ENCODE results near the gene MIOS. TPM values are rescaled to one million over a fixed set of nuclear protein-coding genes. Genes with fewer than 3 reads are reported as not detected.

The MIOS gene
- total RNA-seq, 1 donor = 46.6 TPM

DNA sequence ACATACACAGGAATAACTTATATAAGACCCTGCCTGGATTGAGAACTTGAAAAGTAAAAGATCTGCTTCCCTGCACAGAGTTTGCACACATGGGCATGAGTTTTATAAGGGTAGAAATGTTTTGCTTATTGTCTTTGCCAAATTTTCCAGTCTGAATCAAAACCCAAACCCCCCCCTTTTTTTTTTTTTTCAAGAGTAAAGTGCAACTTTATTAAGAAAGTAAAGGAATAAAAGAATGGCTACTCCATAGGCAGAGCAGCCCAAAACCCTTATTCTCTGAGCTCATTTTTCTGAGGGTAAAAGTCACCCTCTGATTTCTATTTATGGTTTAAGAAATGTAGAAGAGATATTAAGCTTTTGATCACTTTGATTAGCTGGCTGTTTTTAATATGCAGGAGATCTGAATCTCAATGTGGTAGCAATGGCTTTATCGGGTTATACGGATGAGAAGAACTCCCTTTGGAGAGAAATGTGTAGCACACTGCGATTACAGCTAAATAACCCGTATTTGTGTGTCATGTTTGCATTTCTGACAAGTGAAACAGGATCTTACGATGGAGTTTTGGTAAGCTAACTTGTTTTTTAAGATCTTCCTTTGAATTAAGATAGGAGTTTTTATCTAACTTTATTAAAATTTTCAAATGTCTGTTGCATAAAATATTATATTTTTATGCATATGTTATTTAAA, 18.7 kb downstream of the MIOS start:
- DNase-seq (ENCODE audit: low read depth) = no peak
- TF ChIP-seq, protein P1, sequence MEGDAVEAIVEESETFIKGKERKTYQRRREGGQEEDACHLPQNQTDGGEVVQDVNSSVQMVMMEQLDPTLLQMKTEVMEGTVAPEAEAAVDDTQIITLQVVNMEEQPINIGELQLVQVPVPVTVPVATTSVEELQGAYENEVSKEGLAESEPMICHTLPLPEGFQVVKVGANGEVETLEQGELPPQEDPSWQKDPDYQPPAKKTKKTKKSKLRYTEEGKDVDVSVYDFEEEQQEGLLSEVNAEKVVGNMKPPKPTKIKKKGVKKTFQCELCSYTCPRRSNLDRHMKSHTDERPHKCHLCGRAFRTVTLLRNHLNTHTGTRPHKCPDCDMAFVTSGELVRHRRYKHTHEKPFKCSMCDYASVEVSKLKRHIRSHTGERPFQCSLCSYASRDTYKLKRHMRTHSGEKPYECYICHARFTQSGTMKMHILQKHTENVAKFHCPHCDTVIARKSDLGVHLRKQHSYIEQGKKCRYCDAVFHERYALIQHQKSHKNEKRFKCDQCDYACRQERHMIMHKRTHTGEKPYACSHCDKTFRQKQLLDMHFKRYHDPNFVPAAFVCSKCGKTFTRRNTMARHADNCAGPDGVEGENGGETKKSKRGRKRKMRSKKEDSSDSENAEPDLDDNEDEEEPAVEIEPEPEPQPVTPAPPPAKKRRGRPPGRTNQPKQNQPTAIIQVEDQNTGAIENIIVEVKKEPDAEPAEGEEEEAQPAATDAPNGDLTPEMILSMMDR (IDR thresholded peaks at IDR 0.05; ENCODE audit: insufficient read depth, low read length) = no peak

DNA sequence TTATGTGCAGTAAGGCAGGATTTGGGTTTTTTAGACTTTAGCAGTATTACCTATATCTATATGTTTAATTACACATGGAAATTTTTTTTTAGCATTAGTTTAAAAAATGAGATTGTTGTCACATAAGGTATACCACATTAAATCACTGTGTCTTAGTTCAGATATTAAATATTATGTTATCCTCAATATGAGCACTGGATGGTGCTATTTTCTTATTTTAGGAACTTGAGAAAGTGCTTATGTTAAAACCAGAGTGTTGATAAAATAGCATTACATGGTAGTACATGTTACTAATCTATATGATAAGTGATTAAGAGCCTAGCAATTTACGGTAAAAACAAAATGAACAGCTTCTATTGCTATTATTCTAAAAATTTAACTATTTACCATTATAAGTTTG, 28.8 kb downstream of the MIOS start:
- H3K4me3 ChIP-seq (ENCODE audit: low read depth, low read length) = no peak overlapping the region
- peak; percentile 63 for DNase-seq (ENCODE audit: low read depth)
- TF ChIP-seq, protein P1 (IDR thresholded peaks at IDR 0.05; ENCODE audit: insufficient read depth, low read length) = peak; percentile 23

More for the DNA sequence above, 18.7 kb downstream of the MIOS start:
- no peak overlapping the region for H3K4me3 ChIP-seq (ENCODE audit: low read depth, low read length)

DNA sequence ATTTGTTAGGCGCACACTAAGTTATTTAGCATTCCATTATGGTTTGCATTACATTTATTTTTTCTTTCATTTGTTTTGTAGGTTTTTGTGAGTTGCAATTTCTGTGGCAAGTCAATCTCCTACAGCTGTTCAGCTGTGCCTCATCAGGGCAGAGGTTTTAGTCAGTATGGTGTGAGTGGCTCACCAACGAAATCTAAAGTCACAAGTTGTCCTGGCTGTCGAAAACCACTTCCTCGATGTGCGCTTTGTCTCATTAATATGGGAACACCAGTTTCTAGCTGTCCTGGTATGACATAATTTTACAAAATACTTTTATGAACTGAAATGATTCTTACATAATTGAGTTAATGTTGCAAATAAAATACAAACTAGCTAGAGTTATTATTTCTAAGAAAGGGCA, 29.5 kb downstream of the MIOS start:
- DNase-seq (ENCODE audit: low read depth) = no peak
- TF ChIP-seq, protein P1 (IDR thresholded peaks at IDR 0.05; ENCODE audit: insufficient read depth, low read length) = no peak
- H3K4me3 ChIP-seq (ENCODE audit: low read depth, low read length) = no peak overlapping the region

DNA sequence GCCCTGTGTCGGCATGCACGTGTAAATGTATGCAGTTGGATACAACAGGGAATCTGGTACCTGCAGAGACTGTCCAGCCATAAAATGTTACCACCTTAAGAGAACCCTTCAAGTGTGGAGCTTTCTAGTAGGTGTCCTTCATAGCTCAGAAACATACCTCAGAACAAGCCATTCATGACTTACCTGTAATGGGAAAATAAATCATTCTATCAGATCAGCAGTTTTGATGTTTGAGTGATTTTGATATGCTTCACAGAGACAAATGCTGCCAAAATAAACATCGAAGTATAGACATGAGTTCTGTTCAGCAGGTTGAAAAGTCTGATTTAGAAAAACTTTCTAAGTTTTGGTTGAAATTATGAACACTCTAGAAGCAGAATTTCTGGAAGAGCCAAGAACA, 40.3 kb downstream of the MIOS start:
- DNase-seq (ENCODE audit: low read depth) = no peak
- TF ChIP-seq, protein P1 (IDR thresholded peaks at IDR 0.05; ENCODE audit: insufficient read depth, low read length) = no peak
- H3K4me3 ChIP-seq (ENCODE audit: low read depth, low read length) = no peak overlapping the region

DNA sequence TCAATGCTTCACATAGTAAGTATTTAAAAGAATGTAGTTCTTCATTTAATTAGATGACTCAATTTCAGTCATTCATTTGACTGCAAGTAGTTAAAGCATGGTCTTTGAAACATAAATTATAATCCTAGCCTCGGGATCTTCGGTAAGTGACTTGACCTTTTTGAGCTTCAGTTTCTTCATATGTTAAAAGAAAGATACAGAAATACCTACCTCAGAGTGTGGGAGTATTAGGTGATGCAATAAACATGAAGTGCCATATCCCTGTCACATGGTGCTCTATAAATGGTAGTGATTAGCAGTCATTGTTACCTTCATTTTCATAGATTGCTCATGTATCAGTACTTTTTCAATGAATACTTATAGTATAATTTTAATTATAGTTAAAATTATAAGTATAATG, 42.6 kb downstream of the MIOS start:
- no peak overlapping the region for H3K4me3 ChIP-seq (ENCODE audit: low read depth, low read length)
- no peak for DNase-seq (ENCODE audit: low read depth)
- TF ChIP-seq, protein P1 (IDR thresholded peaks at IDR 0.05; ENCODE audit: insufficient read depth, low read length) = no peak

DNA sequence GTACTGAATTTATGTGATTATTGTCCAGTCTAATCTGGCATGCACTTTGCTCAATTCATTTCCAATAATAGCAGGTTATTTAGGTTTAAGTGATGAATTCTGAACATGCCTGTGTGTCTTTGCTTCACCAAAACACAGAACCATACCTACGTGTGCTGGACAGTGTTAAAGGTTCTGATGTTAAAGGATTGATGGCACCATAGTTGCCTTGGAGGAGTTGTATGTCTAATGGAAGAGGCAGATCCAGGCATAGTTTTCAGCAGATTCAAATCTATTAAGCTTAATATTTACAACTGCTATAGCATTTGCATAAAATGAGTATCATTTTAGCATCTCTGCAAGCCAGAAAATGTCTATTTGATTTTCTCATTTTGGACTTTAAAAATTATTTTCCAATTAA, 45.8 kb downstream of the MIOS start:
- H3K4me3 ChIP-seq (ENCODE audit: low read depth, low read length) = no peak overlapping the region
- no peak for DNase-seq (ENCODE audit: low read depth)
- TF ChIP-seq, protein P1 (IDR thresholded peaks at IDR 0.05; ENCODE audit: insufficient read depth, low read length) = no peak

DNA sequence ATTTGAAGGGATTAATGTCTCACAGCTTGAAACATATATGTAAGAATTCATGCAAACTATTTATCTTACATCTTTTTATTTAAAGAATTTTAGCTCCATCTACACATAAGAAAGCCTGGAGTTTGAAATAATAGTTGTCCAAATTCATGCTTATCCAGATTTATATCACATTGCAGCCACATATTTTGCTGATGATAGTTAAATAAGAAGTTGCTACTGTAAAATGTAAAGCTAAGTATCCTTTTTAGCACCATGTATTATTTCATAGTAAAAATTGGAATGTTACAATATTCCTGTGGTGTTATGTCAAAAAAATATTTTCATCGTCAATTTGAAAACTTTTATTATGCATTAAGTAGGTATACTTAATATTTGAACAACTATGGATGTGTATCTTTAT, 46.5 kb downstream of the MIOS start:
- H3K4me3 ChIP-seq (ENCODE audit: low read depth, low read length) = no peak overlapping the region
- TF ChIP-seq, protein P1 (IDR thresholded peaks at IDR 0.05; ENCODE audit: insufficient read depth, low read length) = no peak
- DNase-seq (ENCODE audit: low read depth) = no peak
